H9 (cell line): Measurements from ENCODE around the gene B4GALNT2. TPM values are rescaled to one million over a fixed set of nuclear protein-coding genes. Genes with fewer than 3 reads are reported as not detected.

Source experiments
- DNase-seq: peaks from one replicate; pipeline ENCODE4 v3.0.0-alpha.2; 2017
- H2AFZ ChIP-seq: one replicate; pipeline ENCODE4 v1.6.1; 2013; ENCODE audit warnings: mild to moderate bottlenecking, low read length, control low read depth, moderate library complexity
- H2AK5ac ChIP-seq: 2 replicates; pipeline ENCODE4 v1.6.1; 2013; ENCODE audit warnings: low read length, control low read depth, mixed read lengths; ENCODE audit not compliant: insufficient read length
- H2BK120ac ChIP-seq: one replicate; pipeline ENCODE4 v1.6.1; 2013; ENCODE audit warnings: low read depth, mild to moderate bottlenecking, low read length, control low read depth, inconsistent platforms; ENCODE audit not compliant: poor library complexity, severe bottlenecking
- H2BK12ac ChIP-seq: 2 replicates; pipeline ENCODE4 v1.6.1; 2013; ENCODE audit warnings: low read length, control low read depth, mixed read lengths, low read depth; ENCODE audit not compliant: insufficient read length
- H2BK15ac ChIP-seq: 2 replicates; pipeline ENCODE4 v1.6.1; 2013; ENCODE audit warnings: low read depth, low read length, control low read depth
- H2BK20ac ChIP-seq: one replicate; pipeline ENCODE4 v1.6.1; 2013; ENCODE audit warnings: low read depth, mild to moderate bottlenecking, low read length, control low read depth, inconsistent platforms; ENCODE audit not compliant: poor library complexity, severe bottlenecking
- H2BK5ac ChIP-seq: 2 replicates; pipeline ENCODE4 v1.6.1; 2013; ENCODE audit warnings: low read length, control low read depth, mixed read lengths; ENCODE audit not compliant: insufficient read length
- H3K14ac ChIP-seq: 2 replicates; pipeline ENCODE4 v1.6.1; 2013; ENCODE audit warnings: low read length, control low read depth; ENCODE audit not compliant: insufficient read depth
- H3K18ac ChIP-seq: 2 replicates; pipeline ENCODE4 v1.6.1; 2013; ENCODE audit warnings: low read depth, mild to moderate bottlenecking, mixed read lengths, low read length, control low read depth; ENCODE audit not compliant: insufficient read length
- H3K23ac ChIP-seq: 2 replicates; pipeline ENCODE4 v1.6.1; 2013; ENCODE audit warnings: low read length, control low read depth, mixed read lengths, low read depth; ENCODE audit not compliant: insufficient read length
- H3K23me2 ChIP-seq: 2 replicates; pipeline ENCODE4 v1.6.1; 2013; ENCODE audit warnings: low read depth, mild to moderate bottlenecking, mixed read lengths, low read length, control low read depth; ENCODE audit not compliant: insufficient read length, poor library complexity, severe bottlenecking
- H3K27ac ChIP-seq: 2 replicates; pipeline ENCODE4 v1.5.1; 2013; ENCODE audit warnings: low read length, control low read depth, mixed read lengths, low read depth; ENCODE audit not compliant: insufficient read length
- H3K27me3 ChIP-seq: 2 replicates; pipeline ENCODE4 v1.6.1; 2013; ENCODE audit warnings: low read length, control low read depth, inconsistent platforms; ENCODE audit not compliant: insufficient read depth
- H3K4ac ChIP-seq: 2 replicates; pipeline ENCODE4 v1.6.1; 2013; ENCODE audit warnings: low read depth, mild to moderate bottlenecking, control low read depth, inconsistent platforms, low read length, moderate library complexity
- H3K4me1 ChIP-seq: 2 replicates; pipeline ENCODE4 v1.6.1; 2013; ENCODE audit warnings: low read length, control low read depth, inconsistent platforms; ENCODE audit not compliant: insufficient read depth
- H3K4me2 ChIP-seq: 2 replicates; pipeline ENCODE4 v1.6.1; 2013; ENCODE audit warnings: low read length, control low read depth, mixed read lengths; ENCODE audit not compliant: insufficient read length, insufficient read depth
- H3K56ac ChIP-seq: 2 replicates; pipeline ENCODE4 v1.6.1; 2013; ENCODE audit warnings: low read depth, mild to moderate bottlenecking, mixed read lengths, low read length, control low read depth; ENCODE audit not compliant: insufficient read length
- H3K79me1 ChIP-seq: 2 replicates; pipeline ENCODE4 v1.6.1; 2013; ENCODE audit warnings: low read depth, mild to moderate bottlenecking, moderate library complexity, low read length, control low read depth, inconsistent platforms; ENCODE audit not compliant: insufficient read depth, poor library complexity, severe bottlenecking
- H3K79me2 ChIP-seq: 2 replicates; pipeline ENCODE4 v1.6.1; 2013; ENCODE audit warnings: low read length, control low read depth, inconsistent platforms; ENCODE audit not compliant: insufficient read depth
- H3K9ac ChIP-seq: 2 replicates; pipeline ENCODE4 v1.6.1; 2013; ENCODE audit warnings: low read length, control low read depth, mixed read lengths; ENCODE audit not compliant: insufficient read length; ENCODE audit errors: extremely low read depth
- H3K9me3 ChIP-seq: one replicate; pipeline ENCODE4 v1.6.1; 2013; ENCODE audit warnings: low read depth, low read length, inconsistent platforms; ENCODE audit not compliant: control insufficient read depth
- H3T11ph ChIP-seq: one replicate; pipeline ENCODE4 v1.6.1; 2013; ENCODE audit warnings: mild to moderate bottlenecking, low read length, control low read depth, inconsistent platforms
- H4K20me1 ChIP-seq: one replicate; pipeline ENCODE4 v1.6.1; 2013; ENCODE audit not compliant: control insufficient read depth, insufficient read length, insufficient read depth
- H4K5ac ChIP-seq: 2 replicates; pipeline ENCODE4 v1.6.1; 2013; ENCODE audit warnings: low read depth, mild to moderate bottlenecking, mixed read lengths, low read length, control low read depth; ENCODE audit not compliant: insufficient read length
- H4K8ac ChIP-seq: replicated peaks from 2 replicates; pipeline ENCODE4 v1.6.1; 2013; ENCODE audit warnings: low read length, control low read depth, mixed read lengths, low read depth; ENCODE audit not compliant: insufficient read length
- H4K91ac ChIP-seq: 2 replicates; pipeline ENCODE4 v1.6.1; 2013; ENCODE audit warnings: low read depth, mild to moderate bottlenecking, moderate library complexity, mixed read lengths, low read length, control low read depth; ENCODE audit not compliant: insufficient read length
- H3K27ac Mint-ChIP-seq, 3 experiments: 2 replicates in 2 of 3; 3 replicates in 1 of 3; pipeline ENCODE4 v1.8.0; 2020 to 2021; ENCODE audit warnings: mixed read lengths in 3 of 3, mild to moderate bottlenecking in 1 of 3, moderate library complexity in 1 of 3
- H3K27me3 Mint-ChIP-seq: 2 replicates; pipeline ENCODE4 v1.8.0; 2021; ENCODE audit warnings: low read depth, mild to moderate bottlenecking, moderate library complexity, mixed read lengths
- H3K36me3 Mint-ChIP-seq, 3 experiments: 2 replicates in 2 of 3; 3 replicates in 1 of 3; pipeline ENCODE4 v1.8.0; 2020 to 2021; ENCODE audit warnings: low read depth in 3 of 3, mixed read lengths in 3 of 3; ENCODE audit not compliant: insufficient read depth in 1 of 3
- H3K4me1 Mint-ChIP-seq, 2 experiments: 2 replicates each; pipeline ENCODE4 v1.8.0; 2020; ENCODE audit warnings: mixed read lengths in 2 of 2
- H3K4me3 Mint-ChIP-seq, 2 experiments: 2 replicates in 1 of 2; 3 replicates in 1 of 2; pipeline ENCODE4 v1.8.0; 2020 to 2021; ENCODE audit warnings: mild to moderate bottlenecking in 2 of 2, mixed read lengths in 2 of 2, moderate library complexity in 1 of 2
- H3K9me3 Mint-ChIP-seq, 2 experiments: 2 replicates in 1 of 2; 3 replicates in 1 of 2; pipeline ENCODE4 v1.8.0; 2020; ENCODE audit warnings: mild to moderate bottlenecking in 2 of 2, mixed read lengths in 2 of 2, moderate library complexity in 1 of 2
- CTCF ChIP-seq: fragments of 200-600 bp; sonication (generic); conservative IDR thresholded peaks from 3 replicates; pipeline ENCODE4 v1.8.0; 2021; ENCODE audit warnings: antibody characterized with exemption, mild to moderate bottlenecking
- WGBS: extraction: QIAGEN DNeasy Blood & Tissue Kit; methylation state at CpG from one replicate; pipeline ENCODE4 v1.1.7; 2013; ENCODE audit warnings: missing lambda C conversion rate, low lambda C conversion rate, mixed read lengths; ENCODE audit not compliant: insufficient read length; ENCODE audit errors: extremely low coverage; 5-methylcytosine and 5-hydroxymethylcytosine counted together
- total RNA-seq: library from RNA; stranded (reverse); gene quantifications from 2 replicates; pipeline ENCODE4 v1.2.1, GENCODE V29; 2021

Gene B4GALNT2
- total RNA-seq, 1 experiment from 2014 or later, result not detected

GRCh38 chr17:49114703-49115102 lies 17.9 kb upstream of the B4GALNT2 start:
- Histone ChIP-seq H2BK20ac (no peak overlapping the region), H2BK120ac (no peak overlapping the region), H3K79me1 (no peaks in the 10 kb centered on the region), H3K27me3 (no peaks in the 10 kb centered on the region; the same call in none of the 2 replicates), H4K8ac (no peak overlapping the region), H3K27ac (no peak overlapping the region), H3K23me2 (no peaks in the 10 kb centered on the region), H3K4me2 (no peak overlapping the region), H3K23ac (no peak overlapping the region), H3K9me3 (no peaks in the 10 kb centered on the region), H3K18ac (no peak overlapping the region), H3K79me2 (no peaks in the 10 kb centered on the region), H4K5ac (no peak overlapping the region), H4K91ac (no peak overlapping the region), H3K9ac (no peak overlapping the region), H3K56ac (no peak overlapping the region), H4K20me1 (no peaks in the 10 kb centered on the region), H3T11ph (no peak overlapping the region), H3K4me1 (no peaks in the 10 kb centered on the region), H2AFZ (no peak overlapping the region), H2AK5ac (no peak overlapping the region), H2BK12ac (no peak overlapping the region), H2BK15ac (no peak overlapping the region), H3K14ac (no peak overlapping the region), H3K4ac (no peak overlapping the region), H2BK5ac (no peak overlapping the region)
- H3K4me3 Mint-ChIP-seq, result no peak overlapping the region
- no peak for DNase-seq
- H3K27me3 Mint-ChIP-seq, result peaks cover 11% of the 10 kb centered on the region; the same call in 1 of the 2 replicates
- H3K27ac Mint-ChIP-seq, result no peak overlapping the region
- WGBS, result no CpG with 5 or more reads among the region's 1 CpG
- H3K9me3 Mint-ChIP-seq, result peaks cover 0 to 10% of the 10 kb centered on the region in 2 experiments; a peak in 3 of 5 replicates
- no peak for TF ChIP-seq CTCF
- H3K4me1 Mint-ChIP-seq, result peaks cover 0 to 3% of the 10 kb centered on the region in 2 experiments; a peak in 1 of 4 replicates
- no peaks in the 10 kb centered on the region; a peak in 2 of 7 replicates for H3K36me3 Mint-ChIP-seq
